Thymus (tissue), 11 donors: ENCODE data around the gene PSMB3. TPM values are rescaled to one million over a fixed set of nuclear protein-coding genes. Genes with fewer than 3 reads are reported as not detected.

Source experiments
- DNase-seq, 9 donors: peaks; one replicate each; pipeline ENCODE4 v3.0.0-alpha.2; 2013; ENCODE audit warnings: low spot score in 9 of 9, low read depth in 6 of 9, missing footprints in 1 of 9
- H3K27ac ChIP-seq, 2 donors: one replicate each; pipeline ENCODE4 v1.5.1; 2013; ENCODE audit warnings: control low read depth in 1 of 2, low read depth in 1 of 2, low read length in 1 of 2, mild to moderate bottlenecking in 1 of 2, moderate library complexity in 1 of 2
- H3K27me3 ChIP-seq, 2 donors: one replicate each; pipeline ENCODE4 v1.5.1; 2013; ENCODE audit warnings: low read length in 1 of 2; ENCODE audit not compliant: control insufficient read depth in 2 of 2, insufficient read depth in 1 of 2
- H3K36me3 ChIP-seq, 2 donors: one replicate each; pipeline ENCODE4 v1.5.1; 2013; ENCODE audit warnings: low read length in 1 of 2, mild to moderate bottlenecking in 1 of 2, moderate library complexity in 1 of 2; ENCODE audit not compliant: control insufficient read depth in 2 of 2, insufficient read depth in 2 of 2
- H3K4me1 ChIP-seq, 2 donors: one replicate each; pipeline ENCODE4 v1.5.1; 2013; ENCODE audit warnings: low read length in 2 of 2; ENCODE audit not compliant: control insufficient read depth in 2 of 2, insufficient read depth in 2 of 2
- H3K4me3 ChIP-seq, 2 donors: one replicate each; pipeline ENCODE4 v1.5.1; 2013; ENCODE audit warnings: low read length in 2 of 2, control low read depth in 1 of 2, mild to moderate bottlenecking in 1 of 2
- H3K9me3 ChIP-seq, 2 donors: one replicate each; pipeline ENCODE4 v1.5.1; 2013; ENCODE audit warnings: low read length in 1 of 2, mild to moderate bottlenecking in 1 of 2; ENCODE audit not compliant: control insufficient read depth in 2 of 2, insufficient read depth in 1 of 2
- WGBS: extraction: QIAGEN DNeasy Blood & Tissue Kit; methylation state at CpG from one replicate; pipeline ENCODE4 v1.1.7; 2013; 5-methylcytosine and 5-hydroxymethylcytosine counted together
- polyA plus RNA-seq: library from polyadenylated mRNA; stranded (reverse); fragments of 200-250 nt; gene quantifications from one replicate; pipeline ENCODE4 v1.2.3, GENCODE V29; 2013
- total RNA-seq: library from RNA; stranded (reverse); fragments of 120-200 nt; gene quantifications from one replicate; pipeline ENCODE4 v1.2.4, GENCODE V29; 2013
- donor health status: healthy.

PSMB3 gene
- total and polyA plus RNA-seq, 2 donors: 206 to 432 TPM

DNA sequence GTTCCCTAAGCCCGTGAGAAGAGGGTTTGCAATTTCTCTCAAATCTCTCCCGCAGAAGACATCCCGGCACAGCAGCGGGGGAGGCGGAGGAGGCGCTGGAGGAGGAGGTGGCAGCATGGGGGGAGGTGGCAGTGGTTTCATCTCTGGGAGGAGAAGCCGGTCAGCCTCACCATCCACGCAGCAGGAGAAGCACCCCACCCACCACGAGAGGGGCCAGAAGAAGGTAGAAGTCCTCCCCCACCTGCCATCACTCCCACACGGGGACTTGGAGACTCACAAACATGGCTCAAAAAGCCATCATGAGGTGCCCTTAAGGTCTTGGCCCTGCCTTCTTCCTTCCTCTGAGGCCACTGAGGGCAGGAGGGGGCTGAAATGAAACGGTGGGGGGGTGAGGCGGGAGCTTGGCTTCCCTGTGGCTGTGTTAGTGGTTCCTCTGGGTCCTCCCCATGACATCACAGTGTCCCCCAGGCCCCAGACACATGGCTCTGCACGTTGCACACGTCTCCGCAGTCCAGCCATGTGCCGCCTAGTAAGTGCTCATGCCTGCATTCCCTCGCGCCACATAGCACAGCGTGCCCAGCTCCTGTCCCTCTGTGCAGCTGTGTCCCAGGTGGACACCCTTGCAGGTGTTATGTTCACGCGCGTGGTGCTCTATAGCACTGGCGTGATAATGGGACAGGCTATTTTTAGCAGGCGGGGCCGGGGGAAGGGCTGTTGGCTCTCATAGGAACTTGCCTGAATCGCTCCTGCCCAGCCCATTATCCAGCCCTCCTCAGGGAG is 40.6 kb upstream of the PSMB3 start:
- Histone ChIP-seq H3K36me3 (peaks cover 84 to 95% of the 10 kb centered on the region in 2 donors), H3K4me3 (no peak overlapping the region), H3K4me1 (peaks cover 10 to 19% of the 10 kb centered on the region in 2 donors), H3K9me3 (no peaks in the 10 kb centered on the region), H3K27me3 (no peaks in the 10 kb centered on the region), H3K27ac (no peak overlapping the region)
- no peak for DNase-seq
- 88% methylated on average over 26 of the region's 26 CpGs for WGBS

DNA sequence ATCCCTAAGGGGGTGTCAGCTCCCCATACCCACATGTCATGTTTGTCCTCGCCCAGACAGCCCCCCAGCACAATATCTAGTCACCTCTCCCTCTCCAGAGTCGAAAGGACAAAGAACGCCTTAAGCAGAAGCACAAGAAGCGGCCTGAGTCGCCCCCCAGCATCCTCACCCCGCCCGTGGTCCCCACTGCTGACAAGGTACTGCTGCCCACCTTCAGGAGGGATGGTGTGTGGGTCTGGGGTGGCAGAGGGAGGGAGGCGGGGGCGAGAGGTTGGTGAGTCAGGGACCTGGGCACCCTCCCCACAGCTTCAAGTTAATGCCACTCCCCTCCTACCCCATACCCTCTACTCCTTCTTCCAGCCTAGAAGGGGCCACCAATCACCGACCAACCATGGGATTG is 39.9 kb upstream of the PSMB3 start:
- Histone ChIP-seq H3K4me1 (peaks cover 7 to 13% of the 10 kb centered on the region in 2 donors), H3K4me3 (no peak overlapping the region), H3K36me3 (peaks cover 85 to 95% of the 10 kb centered on the region in 2 donors), H3K27me3 (no peaks in the 10 kb centered on the region), H3K9me3 (no peaks in the 10 kb centered on the region), H3K27ac (no peak overlapping the region)
- DNase-seq: no peak
- 98% methylated on average over 10 of the region's 10 CpGs for WGBS

- Histone ChIP-seq H3K36me3 (peaks cover 87 to 94% of the 10 kb centered on the region in 2 donors), H3K4me1 (peaks cover 5 to 14% of the 10 kb centered on the region in 2 donors), H3K4me3 (no peak overlapping the region), H3K27ac (no peak overlapping the region), H3K9me3 (no peaks in the 10 kb centered on the region), H3K27me3 (no peaks in the 10 kb centered on the region)
- no peak for DNase-seq
- WGBS: 96% methylated on average over 11 of the region's 11 CpGs
Measured at GRCh38 chr17:38713456-38714075, 39.0 kb upstream of the PSMB3 start.

DNA sequence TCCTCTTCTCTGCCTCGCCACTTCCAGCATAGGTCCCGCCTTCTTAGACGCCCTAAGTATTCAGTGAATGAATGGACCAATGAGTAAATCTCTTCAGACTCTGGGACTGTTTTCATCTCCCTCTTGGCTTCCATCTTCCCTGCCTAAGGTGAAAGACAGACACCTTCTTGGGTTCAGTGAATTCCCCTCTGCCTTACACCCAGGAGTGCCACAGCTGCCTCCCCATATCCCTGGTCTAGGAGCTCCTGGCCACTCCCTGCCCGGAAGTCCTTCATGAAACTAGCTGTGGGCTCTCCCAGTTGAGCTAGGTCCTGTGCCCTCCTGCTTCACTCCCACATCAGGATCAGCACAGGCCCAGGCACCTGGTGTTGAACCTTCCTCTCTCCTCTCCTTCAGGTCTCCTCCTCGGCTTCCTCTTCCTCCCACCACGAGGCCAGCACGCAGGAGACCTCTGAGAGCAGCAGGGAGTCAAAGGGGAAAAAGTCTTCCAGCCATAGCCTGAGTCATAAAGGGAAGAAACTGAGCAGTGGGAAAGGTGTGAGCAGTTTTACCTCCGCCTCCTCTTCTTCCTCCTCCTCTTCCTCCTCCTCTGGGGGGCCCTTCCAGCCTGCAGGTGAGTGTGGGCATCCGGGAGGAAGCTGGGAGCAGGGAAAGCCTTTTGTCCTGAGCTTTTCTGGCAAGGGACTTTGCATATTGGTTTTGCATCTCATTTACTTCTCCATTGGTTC is 37.2 kb upstream of the PSMB3 start:
- no peaks in the 10 kb centered on the region for H3K27me3 ChIP-seq
- H3K4me1 ChIP-seq: peaks cover 0 to 9% of the 10 kb centered on the region in 2 donors
- H3K27ac ChIP-seq: no peak overlapping the region
- no peak overlapping the region for H3K4me3 ChIP-seq
- no peaks in the 10 kb centered on the region for H3K9me3 ChIP-seq
- peaks cover 88 to 93% of the 10 kb centered on the region in 2 donors for H3K36me3 ChIP-seq
- DNase-seq: no peak
- WGBS: 96% methylated on average over 9 of the region's 9 CpGs

- Histone ChIP-seq H3K9me3 (no peaks in the 10 kb centered on the region), H3K4me3 (no peak overlapping the region), H3K36me3 (peaks cover 95 to 96% of the 10 kb centered on the region in 2 donors), H3K27ac (no peak overlapping the region), H3K27me3 (no peaks in the 10 kb centered on the region), H3K4me1 (peaks cover 0 to 9% of the 10 kb centered on the region in 2 donors)
- no peak for DNase-seq
- 96% methylated on average over 18 of the region's 18 CpGs for WGBS
Measured at GRCh38 chr17:38716368-38717005, 36.1 kb upstream of the PSMB3 start.

- peaks cover 0 to 6% of the 10 kb centered on the region in 2 donors for H3K4me1 ChIP-seq
- DNase-seq: no peak
- no peaks in the 10 kb centered on the region for H3K9me3 ChIP-seq
- no peaks in the 10 kb centered on the region for H3K27me3 ChIP-seq
- H3K36me3 ChIP-seq: peaks cover 94 to 96% of the 10 kb centered on the region in 2 donors
- H3K4me3 ChIP-seq: no peak overlapping the region
- H3K27ac ChIP-seq: no peak overlapping the region
- 92% methylated on average over 12 of the region's 12 CpGs for WGBS
Measured at GRCh38 chr17:38717139-38717745, 35.3 kb upstream of the PSMB3 start.

GRCh38 chr17:38719289-38719942 is 33.1 kb upstream of the PSMB3 start:
- peaks cover 88% of the 10 kb centered on the region in 2 donors for H3K36me3 ChIP-seq
- peaks cover 0 to 6% of the 10 kb centered on the region in 2 donors for H3K4me1 ChIP-seq
- H3K9me3 ChIP-seq: no peaks in the 10 kb centered on the region
- H3K4me3 ChIP-seq: no peak overlapping the region
- DNase-seq: no peak
- no peak overlapping the region for H3K27ac ChIP-seq
- H3K27me3 ChIP-seq: no peaks in the 10 kb centered on the region
- WGBS: 98% methylated on average over 29 of the region's 29 CpGs

DNA sequence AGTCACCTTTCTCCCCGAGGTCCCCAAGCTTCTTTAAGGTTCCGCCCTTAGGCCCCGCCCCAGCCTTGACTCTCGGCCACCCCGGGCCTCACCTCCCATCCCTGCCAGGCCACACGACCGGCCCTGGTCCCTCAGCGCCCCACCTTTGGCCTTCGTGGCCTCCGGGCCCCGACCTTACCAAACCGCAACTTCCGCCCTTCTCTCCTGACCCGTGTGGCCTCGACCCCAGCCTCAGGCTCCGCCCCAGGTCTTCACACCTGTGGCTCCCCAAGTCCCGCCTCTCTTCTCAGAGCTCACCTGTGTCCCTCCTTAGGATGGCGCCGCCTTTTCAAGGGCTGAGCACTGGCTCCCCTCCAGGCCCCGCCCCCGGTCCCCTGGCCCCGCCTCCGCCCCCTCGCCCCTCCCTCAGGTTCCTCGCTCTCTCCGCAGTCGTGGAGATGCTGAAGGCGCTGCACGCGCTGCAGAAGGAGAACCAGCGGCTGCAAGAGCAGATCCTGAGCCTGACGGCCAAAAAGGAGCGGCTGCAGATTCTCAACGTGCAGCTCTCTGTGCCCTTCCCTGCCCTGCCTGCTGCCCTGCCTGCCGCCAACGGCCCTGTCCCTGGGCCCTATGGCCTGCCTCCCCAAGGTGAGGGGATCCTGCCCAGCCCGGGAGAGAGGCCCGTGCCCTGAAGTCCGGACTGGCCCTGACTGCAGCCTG is 32.4 kb upstream of the PSMB3 start:
- peaks cover 88 to 89% of the 10 kb centered on the region in 2 donors for H3K36me3 ChIP-seq
- peaks cover 0 to 8% of the 10 kb centered on the region in 2 donors for H3K4me1 ChIP-seq
- H3K4me3 ChIP-seq: no peak overlapping the region
- WGBS: 97% methylated on average over 39 of the region's 39 CpGs
- no peaks in the 10 kb centered on the region for H3K9me3 ChIP-seq
- no peaks in the 10 kb centered on the region for H3K27me3 ChIP-seq
- no peak overlapping the region for H3K27ac ChIP-seq
- no peak for DNase-seq
